K562 (cell line): ENCODE results near the gene ANKS4B. TPM values are rescaled to one million over a fixed set of nuclear protein-coding genes. Genes with fewer than 3 reads are reported as not detected.

Experiments
- ATAC-seq: fragments of 200-7000 bp; cut with Tn5 transposase; 3 replicates; pipeline ENCODE4 v1.9.1; 2020; ENCODE audit warnings: moderate library complexity
- BruUV-seq: library from RNA; stranded (reverse); fragments of 400-500 nt; replicated peaks from 2 replicates; lab custom pipeline; 2021; lab: Mats Ljungman, UMichigan
- CTCF ChIA-PET: fragments of 300-600 bp; formaldehyde crosslinking; extraction: SDS; loops from one replicate; lab custom pipeline; 2021; ENCODE audit warnings: low intra/inter-chr PET ratio; lab: Yijun Ruan, JAX
- POLR2A ChIA-PET: fragments of 300-600, 350-650 bp; sonication (Branson Sonifier 250); formaldehyde crosslinking; extraction: SDS; loops from one replicate; lab custom pipeline; 2021; ENCODE audit warnings: antibody characterized with exemption, inconsistent platforms; lab: Yijun Ruan, JAX
- DNase-seq, 4 experiments: peaks; one replicate each; pipeline versions ENCODE4 v3.0.0 to v3.0.0-alpha.2; 2011 to 2018; ENCODE audit warnings: low spot score in 3 of 4, mixed read lengths in 3 of 4; ENCODE audit errors: extremely low read depth in 1 of 4
- FAIRE-seq: peaks from 2 replicates; lab custom pipeline; 2011; peaks lifted over from hg19 to GRCh38; lab: Jason Lieb, UNC
- H2AFZ ChIP-seq: 2 replicates; pipeline ENCODE4 v1.6.0; 2011; ENCODE audit warnings: low read depth, low read length, control low read depth, inconsistent platforms
- H3K27ac ChIP-seq: fragments of 200-600 bp; 3 replicates; pipeline ENCODE4 v1.8.0; 2011; ENCODE audit warnings: low read depth, mild to moderate bottlenecking, control low read depth, inconsistent platforms, low read length, moderate library complexity, mixed read lengths; ENCODE audit errors: extremely low read depth
- H3K27me3 ChIP-seq, 2 experiments: fragments of 300-600 bp in 1 of 2; 2 replicates in 1 of 2; 3 replicates in 1 of 2; pipeline versions ENCODE4 v1.6.0 to v1.8.0; 2011; ENCODE audit warnings: inconsistent platforms in 2 of 2, low read length in 2 of 2, mild to moderate bottlenecking in 1 of 2, mixed read lengths in 1 of 2, moderate library complexity in 1 of 2; ENCODE audit not compliant: control insufficient read depth in 2 of 2, insufficient read depth in 2 of 2
- H3K36me3 ChIP-seq: fragments of 300-600 bp; 3 replicates; pipeline ENCODE4 v1.8.0; 2011; ENCODE audit warnings: mild to moderate bottlenecking, low read length, inconsistent platforms; ENCODE audit not compliant: control insufficient read depth, insufficient read depth
- H3K4me1 ChIP-seq, 2 experiments: fragments of 200-600 bp in 1 of 2; replicated peaks in 1 of 2; 2 replicates in 1 of 2; 3 replicates in 1 of 2; pipeline versions ENCODE4 v1.5.1 to v1.8.0; 2011; ENCODE audit warnings: inconsistent platforms in 2 of 2, low read length in 2 of 2, mild to moderate bottlenecking in 1 of 2, mixed read lengths in 1 of 2, moderate library complexity in 1 of 2; ENCODE audit not compliant: control insufficient read depth in 2 of 2, insufficient read depth in 2 of 2
- H3K4me2 ChIP-seq: 2 replicates; pipeline ENCODE4 v1.6.1; 2011; ENCODE audit warnings: low read length, control low read depth, inconsistent platforms, mixed read lengths; ENCODE audit not compliant: insufficient read depth
- H3K4me3 ChIP-seq: fragments of 200-600 bp; sonication (generic), shearing (Covaris generic); 2 replicates; pipeline ENCODE4 v1.5.1; 2016; ENCODE audit warnings: control low read depth, inconsistent platforms
- H3K79me2 ChIP-seq: fragments of 200-600 bp; 3 replicates; pipeline ENCODE4 v1.8.0; 2011; ENCODE audit warnings: low read length, inconsistent platforms; ENCODE audit not compliant: control insufficient read depth, insufficient read depth
- H3K9ac ChIP-seq, 2 experiments: 2 replicates each; pipeline versions ENCODE4 v1.6.0 to v1.6.1; 2011; ENCODE audit warnings: low read depth in 2 of 2, low read length in 2 of 2, control low read depth in 1 of 2, inconsistent platforms in 1 of 2, mild to moderate bottlenecking in 1 of 2, mixed read lengths in 1 of 2; ENCODE audit not compliant: insufficient read depth in 1 of 2
- H3K9me1 ChIP-seq: one replicate; pipeline ENCODE4 v1.6.0; 2011; ENCODE audit warnings: inconsistent platforms, mild to moderate bottlenecking, low read length, moderate library complexity; ENCODE audit not compliant: control insufficient read depth, insufficient read depth
- H3K9me3 ChIP-seq: replicated peaks from 2 replicates; pipeline ENCODE4 v1.5.1; 2011; ENCODE audit warnings: low read depth, low read length, inconsistent platforms; ENCODE audit not compliant: control insufficient read depth, insufficient read depth
- H4K20me1 ChIP-seq: replicated peaks from 2 replicates; pipeline ENCODE4 v1.6.1; 2011; ENCODE audit warnings: low read length, inconsistent platforms, mixed read lengths; ENCODE audit not compliant: control insufficient read depth, insufficient read depth
- ARID2 ChIP-seq: fragments of 450-650 bp; IDR thresholded peaks from 2 replicates; pipeline ENCODE4 v1.6.1; 2017; ENCODE audit warnings: antibody characterized with exemption, mild to moderate bottlenecking
- FOXK2 ChIP-seq, 2 experiments: fragments of 450-650 bp; IDR thresholded peaks in 1 of 2; conservative IDR thresholded peaks in 1 of 2; 2 replicates each; pipeline ENCODE4 v1.6.1; 2016; ENCODE audit warnings: low read depth in 2 of 2, mild to moderate bottlenecking in 1 of 2
- GTF2A2 ChIP-seq: IDR thresholded peaks from 2 replicates; pipeline ENCODE4 v1.6.1; 2016; ENCODE audit warnings: mild to moderate bottlenecking, missing genetic modification characterization, missing compliant biosample characterization
- HDAC1 ChIP-seq, 2 experiments: fragments of 450-650 bp; IDR thresholded peaks; 2 replicates each; pipeline ENCODE4 v1.6.1; 2016 to 2017; ENCODE audit warnings: inconsistent platforms in 1 of 2, mild to moderate bottlenecking in 1 of 2, moderate library complexity in 1 of 2
- SMARCE1 ChIP-seq: fragments of 450-650 bp; IDR thresholded peaks from 2 replicates; pipeline ENCODE4 v1.7.1; 2016; ENCODE audit warnings: mild to moderate bottlenecking
- SUPT5H ChIP-seq: fragments of 450-650 bp; IDR thresholded peaks from 2 replicates; pipeline ENCODE4 v1.6.1; 2016
- TEAD2 ChIP-seq: fragments of 450-650 bp; IDR thresholded peaks from 2 replicates; pipeline ENCODE4 v1.6.1; 2016; ENCODE audit warnings: missing genetic modification characterization, control low read depth, missing compliant biosample characterization
- ZNF253 ChIP-seq: fragments of 250-450 bp; sonication (Bioruptor Pico); conservative IDR thresholded peaks from 2 replicates; pipeline ENCODE4 v1.6.1; 2021; ENCODE audit warnings: mild to moderate bottlenecking
- ZNF436 ChIP-seq: fragments of 250-450, 450-650 bp; sonication (Bioruptor Pico); formaldehyde crosslinking; IDR thresholded peaks from 2 replicates; pipeline ENCODE4 v1.7.0; 2020; ENCODE audit warnings: mild to moderate bottlenecking
- ZZZ3 ChIP-seq: fragments of 450-650 bp; IDR thresholded peaks from 2 replicates; pipeline ENCODE4 v1.6.1; 2016; ENCODE audit warnings: antibody characterized with exemption, mild to moderate bottlenecking, moderate library complexity
- WGBS: fragments of 100-300 bp; shearing (Covaris generic); methylation state at CpG from one replicate; pipeline ENCODE4 v1.1.6; 2016; ENCODE audit warnings: low coverage, mixed read lengths; ENCODE audit not compliant: insufficient coverage; ENCODE audit errors: missing lambda C conversion rate; 5-methylcytosine and 5-hydroxymethylcytosine counted together
- in situ Hi-C: fragments of 300-500 bp; cut with MboI; formaldehyde crosslinking; loops from 4 replicates; pipeline ENCODE4 v1.15.0; 2018; ENCODE audit warnings: inconsistent platforms, mixed read lengths
- intact Hi-C: fragments of 100-400 bp; cut with micrococcal nuclease; formaldehyde crosslinking; loops from 2 replicates; pipeline ENCODE4 v1.14.2; 2022
- polyA plus RNA-seq, 8 experiments: library from polyadenylated mRNA; depleted of rRNA in 4 of 8; stranded (reverse) in 5 of 8; unstranded in 3 of 8; fragments of >200 nt; fragmentation: Nextera tagmentation in 2 of 8; fragmentation: Illumina TruSeq in 1 of 8; extraction: Ambion mirVana in 2 of 8; extraction: Trizol in 1 of 8; gene quantifications; 2 replicates each; pipeline versions ENCODE4 v1.2.1 to v1.2.3, GENCODE V29; 2011 to 2014; ENCODE audit warnings: inconsistent platforms in 1 of 8, missing spikeins in 1 of 8
- total RNA-seq, 7 experiments: library from RNA; depleted of rRNA in 6 of 7; stranded (reverse); fragments of >200 nt in 6 of 7; fragmentation: Illumina TruSeq in 2 of 7; extraction: Trizol in 2 of 7; gene quantifications; 2 replicates each; pipeline versions ENCODE4 v1.2.1 to v1.2.3, GENCODE V29; 2011 to 2021; ENCODE audit warnings: low replicate concordance in 1 of 7
- TF ChIP-seq, protein P1 (sequence below): sonication (generic); formaldehyde crosslinking; IDR thresholded peaks from 2 replicates; pipeline ENCODE4 v1.8.0; 2022; ENCODE audit warnings: mild to moderate bottlenecking, missing genetic modification reagents
- TF ChIP-seq, protein P2 (sequence below): IDR thresholded peaks from 2 replicates; pipeline ENCODE4 v1.6.1; 2011; ENCODE audit warnings: borderline replicate concordance, low read depth, mild to moderate bottlenecking, moderate library complexity, low read length; ENCODE audit not compliant: insufficient read depth, poor library complexity, severe bottlenecking

ANKS4B gene
- total and polyA plus RNA-seq, 9 of the 15 experiments (the other 6 are each of a cell fraction or from before 2014, with no cell fraction given) = not detected

DNA sequence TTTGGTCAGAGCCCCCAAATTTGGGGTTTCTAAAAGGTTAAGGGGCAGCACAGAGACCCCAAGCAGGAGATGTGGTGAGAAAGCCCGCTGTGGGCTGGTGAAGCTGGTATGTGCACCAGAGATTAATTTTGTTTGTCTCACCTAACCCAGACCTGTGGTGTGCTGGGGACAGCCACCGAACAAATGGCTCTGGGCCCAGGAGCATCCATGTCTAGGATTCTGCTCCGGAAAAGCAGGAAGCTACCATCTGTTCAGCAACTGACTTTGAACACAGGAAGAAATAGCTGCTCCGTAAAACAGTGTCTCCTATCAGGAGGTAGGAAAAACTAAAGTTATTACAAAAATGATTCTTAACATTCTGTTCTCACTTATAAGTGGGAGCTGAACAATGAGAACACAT is 19.4 kb upstream of the ANKS4B start:
- WGBS = 6% methylated on average over 4 of the region's 4 CpGs
- intact Hi-C loops (no loop called here), in situ Hi-C loops (no loop called here)
- ATAC-seq (no peak), DNase-seq (no peak), FAIRE-seq (no peak)
- TF ChIP-seq ARID2 = no peak
- TF ChIP-seq TEAD2 (tag) = no peak
- no peak for TF ChIP-seq SMARCE1
- TF ChIP-seq, protein P1, sequence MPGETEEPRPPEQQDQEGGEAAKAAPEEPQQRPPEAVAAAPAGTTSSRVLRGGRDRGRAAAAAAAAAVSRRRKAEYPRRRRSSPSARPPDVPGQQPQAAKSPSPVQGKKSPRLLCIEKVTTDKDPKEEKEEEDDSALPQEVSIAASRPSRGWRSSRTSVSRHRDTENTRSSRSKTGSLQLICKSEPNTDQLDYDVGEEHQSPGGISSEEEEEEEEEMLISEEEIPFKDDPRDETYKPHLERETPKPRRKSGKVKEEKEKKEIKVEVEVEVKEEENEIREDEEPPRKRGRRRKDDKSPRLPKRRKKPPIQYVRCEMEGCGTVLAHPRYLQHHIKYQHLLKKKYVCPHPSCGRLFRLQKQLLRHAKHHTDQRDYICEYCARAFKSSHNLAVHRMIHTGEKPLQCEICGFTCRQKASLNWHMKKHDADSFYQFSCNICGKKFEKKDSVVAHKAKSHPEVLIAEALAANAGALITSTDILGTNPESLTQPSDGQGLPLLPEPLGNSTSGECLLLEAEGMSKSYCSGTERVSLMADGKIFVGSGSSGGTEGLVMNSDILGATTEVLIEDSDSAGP (CRISPR knock-in tag) = no peak
- no peak for TF ChIP-seq HDAC1 (IDR thresholded peaks at IDR 0.05)
- no peak for TF ChIP-seq GTF2A2 (tag)
- TF ChIP-seq, protein P2, sequence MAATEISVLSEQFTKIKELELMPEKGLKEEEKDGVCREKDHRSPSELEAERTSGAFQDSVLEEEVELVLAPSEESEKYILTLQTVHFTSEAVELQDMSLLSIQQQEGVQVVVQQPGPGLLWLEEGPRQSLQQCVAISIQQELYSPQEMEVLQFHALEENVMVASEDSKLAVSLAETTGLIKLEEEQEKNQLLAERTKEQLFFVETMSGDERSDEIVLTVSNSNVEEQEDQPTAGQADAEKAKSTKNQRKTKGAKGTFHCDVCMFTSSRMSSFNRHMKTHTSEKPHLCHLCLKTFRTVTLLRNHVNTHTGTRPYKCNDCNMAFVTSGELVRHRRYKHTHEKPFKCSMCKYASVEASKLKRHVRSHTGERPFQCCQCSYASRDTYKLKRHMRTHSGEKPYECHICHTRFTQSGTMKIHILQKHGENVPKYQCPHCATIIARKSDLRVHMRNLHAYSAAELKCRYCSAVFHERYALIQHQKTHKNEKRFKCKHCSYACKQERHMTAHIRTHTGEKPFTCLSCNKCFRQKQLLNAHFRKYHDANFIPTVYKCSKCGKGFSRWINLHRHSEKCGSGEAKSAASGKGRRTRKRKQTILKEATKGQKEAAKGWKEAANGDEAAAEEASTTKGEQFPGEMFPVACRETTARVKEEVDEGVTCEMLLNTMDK = no peak
- TF ChIP-seq SUPT5H = no peak
- no peak for TF ChIP-seq ZNF436
- no peak for TF ChIP-seq FOXK2 (conservative IDR thresholded peaks at IDR 0.05 in 1 of 2, IDR thresholded peaks at IDR 0.05 in 1 of 2; ENCODE audit: low read depth in 2 of 2)
- no peak for TF ChIP-seq ZZZ3
- no peak for TF ChIP-seq ZNF253 (CRISPR knock-in tag)
- POLR2A ChIA-PET = interaction anchor here (0.6 to 0.8 kb wide), 2 partner anchors 12 to 294 kb away, joined by 3 read pairs; no protein-coding TSS in a partner anchor
- H2AFZ ChIP-seq = no peak overlapping the region
- no peak overlapping the region for H3K9ac ChIP-seq
- no peaks in the 10 kb centered on the region for H3K9me1 ChIP-seq
- H3K27ac ChIP-seq = no peak overlapping the region
- 0 out of 2 replicates have a peak, but pooled peaks cover 3% of the 10 kb centered on the region for H4K20me1 ChIP-seq
- H3K4me1 ChIP-seq = peaks cover 0 to 8% of the 10 kb centered on the region in 2 experiments; a peak in 2 of 5 replicates
- no peaks in the 10 kb centered on the region for H3K79me2 ChIP-seq
- peaks cover 20 to 33% of the 10 kb centered on the region in 2 experiments for H3K27me3 ChIP-seq
- H3K4me3 ChIP-seq = no peak overlapping the region
- BruUV-seq = no TSS peak
- no peak overlapping the region for H3K4me2 ChIP-seq
- H3K36me3 ChIP-seq = no peaks in the 10 kb centered on the region
- CTCF ChIA-PET = no interaction called here
- no peaks in the 10 kb centered on the region for H3K9me3 ChIP-seq
